Mesenchymal stem cell (in vitro differentiated cells and primary cell): ENCODE measurements around the gene NOX3.

Experiments
- DNase-seq: peaks from one replicate; pipeline ENCODE4 v3.0.0-alpha.2; 2013
- H2AFZ ChIP-seq: one replicate; pipeline ENCODE4 v1.6.1; 2013; ENCODE audit warnings: low read depth, mild to moderate bottlenecking, control low read depth, inconsistent platforms, low read length, moderate library complexity
- H2AK5ac ChIP-seq: 2 replicates; pipeline ENCODE4 v1.6.1; 2013; ENCODE audit warnings: low read length, moderate library complexity, mild to moderate bottlenecking, inconsistent platforms; ENCODE audit not compliant: severe bottlenecking
- H2BK120ac ChIP-seq: one replicate; pipeline ENCODE4 v1.6.1; 2013; ENCODE audit warnings: low read depth, mild to moderate bottlenecking, inconsistent platforms, low read length, moderate library complexity
- H2BK12ac ChIP-seq, 2 experiments: one replicate each; pipeline ENCODE4 v1.6.1; 2013; ENCODE audit warnings: inconsistent platforms in 2 of 2, low read length in 2 of 2, mild to moderate bottlenecking in 2 of 2, moderate library complexity in 2 of 2, control low read depth in 1 of 2
- H2BK15ac ChIP-seq: one replicate; pipeline ENCODE4 v1.6.1; 2013; ENCODE audit warnings: mild to moderate bottlenecking, low read depth, inconsistent platforms; ENCODE audit not compliant: poor library complexity, severe bottlenecking
- H2BK5ac ChIP-seq: 2 replicates; pipeline ENCODE4 v1.6.1; 2013; ENCODE audit warnings: low read depth, mild to moderate bottlenecking, low read length, control low read depth, inconsistent platforms; ENCODE audit not compliant: poor library complexity, severe bottlenecking
- H3K14ac ChIP-seq, 2 experiments: one replicate each; pipeline ENCODE4 v1.6.1; 2013; ENCODE audit warnings: inconsistent platforms in 2 of 2, low read length in 2 of 2, control low read depth in 1 of 2, mild to moderate bottlenecking in 1 of 2, moderate library complexity in 1 of 2
- H3K18ac ChIP-seq, 2 experiments: one replicate each; pipeline ENCODE4 v1.6.1; 2013; ENCODE audit warnings: inconsistent platforms in 2 of 2, low read length in 2 of 2, control low read depth in 1 of 2, low read depth in 1 of 2, mild to moderate bottlenecking in 1 of 2
- H3K23ac ChIP-seq, 2 experiments: one replicate each; pipeline ENCODE4 v1.6.1; 2013; ENCODE audit warnings: inconsistent platforms in 2 of 2, low read length in 2 of 2, mild to moderate bottlenecking in 2 of 2, moderate library complexity in 2 of 2, control low read depth in 1 of 2
- H3K27ac ChIP-seq: 2 replicates; pipeline ENCODE4 v1.5.1; 2013; ENCODE audit warnings: mild to moderate bottlenecking, moderate library complexity, low read length, control low read depth, inconsistent platforms; ENCODE audit not compliant: poor library complexity, severe bottlenecking
- H3K27me3 ChIP-seq, 2 experiments: 2 replicates each; pipeline versions ENCODE4 v1.6.1 to v1.7.0; 2013; ENCODE audit warnings: low read length in 2 of 2, mild to moderate bottlenecking in 2 of 2, moderate library complexity in 2 of 2, control low read depth in 1 of 2, inconsistent platforms in 1 of 2; ENCODE audit not compliant: control insufficient read depth in 1 of 2, insufficient read depth in 1 of 2
- H3K36me3 ChIP-seq, 2 experiments: 2 replicates each; pipeline versions ENCODE4 v1.6.1 to v1.7.0; 2013; ENCODE audit warnings: low read length in 2 of 2, control low read depth in 1 of 2, inconsistent platforms in 1 of 2, low read depth in 1 of 2, mild to moderate bottlenecking in 1 of 2; ENCODE audit not compliant: insufficient read depth in 2 of 2, control insufficient read depth in 1 of 2
- H3K4ac ChIP-seq, 2 experiments: one replicate each; pipeline ENCODE4 v1.6.1; 2013; ENCODE audit warnings: inconsistent platforms in 2 of 2, low read length in 2 of 2, mild to moderate bottlenecking in 2 of 2, moderate library complexity in 2 of 2, control low read depth in 1 of 2, low read depth in 1 of 2
- H3K4me1 ChIP-seq: 2 replicates; pipeline ENCODE4 v1.6.1; 2013; ENCODE audit warnings: low read depth, low read length, control low read depth; ENCODE audit not compliant: control insufficient read depth, insufficient read depth
- H3K4me2 ChIP-seq: 2 replicates; pipeline ENCODE4 v1.6.1; 2013; ENCODE audit warnings: low read length, mild to moderate bottlenecking, inconsistent platforms; ENCODE audit not compliant: poor library complexity, severe bottlenecking
- H3K4me3 ChIP-seq, 2 experiments: 2 replicates each; pipeline versions ENCODE4 v1.5.1 to v1.7.0; 2013; ENCODE audit warnings: low read length in 2 of 2, mild to moderate bottlenecking in 2 of 2, control low read depth in 1 of 2, low read depth in 1 of 2; ENCODE audit not compliant: insufficient read depth in 1 of 2
- H3K79me1 ChIP-seq: replicated peaks from 2 replicates; pipeline ENCODE4 v1.6.1; 2013; ENCODE audit warnings: mild to moderate bottlenecking, control low read depth, low read length, inconsistent platforms; ENCODE audit not compliant: poor library complexity, severe bottlenecking
- H3K9ac ChIP-seq: 2 replicates; pipeline ENCODE4 v1.7.0; 2013; ENCODE audit warnings: mild to moderate bottlenecking, low read length, moderate library complexity
- H3K9me3 ChIP-seq: 2 replicates; pipeline ENCODE4 v1.7.0; 2013; ENCODE audit warnings: mild to moderate bottlenecking, low read length; ENCODE audit not compliant: control insufficient read depth
- H4K8ac ChIP-seq: one replicate; pipeline ENCODE4 v1.6.1; 2013; ENCODE audit warnings: inconsistent platforms, mild to moderate bottlenecking, low read length, moderate library complexity
- H4K91ac ChIP-seq: one replicate; pipeline ENCODE4 v1.6.1; 2013; ENCODE audit warnings: mild to moderate bottlenecking, low read length, inconsistent platforms
- WGBS: methylation state at CpG from one replicate; pipeline ENCODE4 v1.1.7; 2013; ENCODE audit warnings: mixed read lengths; 5-methylcytosine and 5-hydroxymethylcytosine counted together

The NOX3 gene

GRCh38 chr6:155419161-155419560, 36.5 kb downstream of the NOX3 start:
- Histone ChIP-seq H3K4ac (no peak overlapping the region), H3K14ac (no peak overlapping the region), H3K27ac (no peak overlapping the region), H3K4me3 (peak overlapping the region in 1 of 2 experiments; percentile 27), H3K4me2 (no peak overlapping the region), H3K9me3 (no peaks in the 10 kb centered on the region), H2BK5ac (no peak overlapping the region), H3K4me1 (peaks cover 2% of the 10 kb centered on the region), H2BK15ac (no peak overlapping the region), H3K18ac (no peak overlapping the region), H4K91ac (no peak overlapping the region), H2AFZ (no peak overlapping the region), H3K9ac (peak overlapping the region; percentile 70), H2BK120ac (no peak overlapping the region), H3K79me1 (no peaks in the 10 kb centered on the region), H3K36me3 (no peaks in the 10 kb centered on the region), H3K27me3 (no peaks in the 10 kb centered on the region), H2BK12ac (no peak overlapping the region), H2AK5ac (no peak overlapping the region), H4K8ac (no peak overlapping the region), H3K23ac (no peak overlapping the region)
- DNase-seq, result no peak
- 90% methylated on average over 3 of the region's 4 CpGs for WGBS

GRCh38 chr6:155418017-155418761, 37.5 kb downstream of the NOX3 start:
- Histone ChIP-seq H3K23ac (no peak overlapping the region), H4K8ac (peak overlapping the region; percentile 66), H3K4me2 (no peak overlapping the region), H3K4ac (no peak overlapping the region), H3K9ac (peak overlapping the region; percentile 70), H2BK12ac (peak overlapping the region in 1 of 2 experiments; percentile 85), H2AFZ (no peak overlapping the region), H2AK5ac (no peak overlapping the region), H3K4me3 (peak overlapping the region in 1 of 2 experiments; percentile 62), H2BK5ac (no peak overlapping the region), H4K91ac (no peak overlapping the region), H3K18ac (peak overlapping the region in 1 of 2 experiments; percentile 14), H3K27ac (no peak overlapping the region), H3K14ac (no peak overlapping the region), H3K9me3 (no peaks in the 10 kb centered on the region), H3K79me1 (no peaks in the 10 kb centered on the region), H2BK120ac (no peak overlapping the region), H3K4me1 (peaks cover 2% of the 10 kb centered on the region), H3K36me3 (no peaks in the 10 kb centered on the region), H2BK15ac (no peak overlapping the region), H3K27me3 (no peaks in the 10 kb centered on the region)
- peak; percentile 75 for DNase-seq
- 61% methylated on average over 8 of the region's 9 CpGs for WGBS

GRCh38 chr6:155417454-155417853, 38.2 kb downstream of the NOX3 start:
- H2BK5ac ChIP-seq, result no peak overlapping the region
- 94% methylated on average over 2 of the region's 3 CpGs for WGBS

GRCh38 chr6:155415953-155416352, 39.7 kb downstream of the NOX3 start:
- no peak overlapping the region for H2BK120ac ChIP-seq
- H3K79me1 ChIP-seq, result no peaks in the 10 kb centered on the region
- H4K8ac ChIP-seq, result no peak overlapping the region
- H3K36me3 ChIP-seq, result no peaks in the 10 kb centered on the region
- no peak overlapping the region for H3K4me3 ChIP-seq
- no peak overlapping the region for H2AFZ ChIP-seq
- H2BK15ac ChIP-seq, result no peak overlapping the region
- H3K4ac ChIP-seq, result no peak overlapping the region
- no peak overlapping the region for H2AK5ac ChIP-seq
- H3K9ac ChIP-seq, result no peak overlapping the region
- no peaks in the 10 kb centered on the region for H3K27me3 ChIP-seq
- no peaks in the 10 kb centered on the region for H3K9me3 ChIP-seq
- no peak overlapping the region for H4K91ac ChIP-seq
- 99% methylated on average over 4 of the region's 4 CpGs for WGBS
- no peak for DNase-seq
- no peak overlapping the region for H2BK12ac ChIP-seq
- no peak overlapping the region for H3K18ac ChIP-seq
- no peak overlapping the region for H3K27ac ChIP-seq
- H3K14ac ChIP-seq, result no peak overlapping the region
- H3K4me1 ChIP-seq, result peaks cover 2% of the 10 kb centered on the region
- no peak overlapping the region for H2BK5ac ChIP-seq
- H3K23ac ChIP-seq, result no peak overlapping the region
- no peak overlapping the region for H3K4me2 ChIP-seq

More at GRCh38 chr6:155417454-155417853, 38.2 kb downstream of the NOX3 start:
- Histone ChIP-seq H2BK12ac (no peak overlapping the region), H2AK5ac (no peak overlapping the region), H2AFZ (no peak overlapping the region), H3K9me3 (no peaks in the 10 kb centered on the region), H3K4me2 (no peak overlapping the region), H2BK15ac (no peak overlapping the region), H3K14ac (no peak overlapping the region), H3K9ac (peak overlapping the region; percentile 70), H3K18ac (peak overlapping the region in 1 of 2 experiments; percentile 5), H3K23ac (no peak overlapping the region), H3K4me1 (peaks cover 2% of the 10 kb centered on the region), H3K27ac (no peak overlapping the region), H4K8ac (peak overlapping the region; percentile 63), H3K36me3 (no peaks in the 10 kb centered on the region), H3K4me3 (peak overlapping the region in 1 of 2 experiments; percentile 62), H2BK120ac (peak overlapping the region; percentile 19), H3K4ac (no peak overlapping the region), H3K79me1 (no peaks in the 10 kb centered on the region), H3K27me3 (no peaks in the 10 kb centered on the region), H4K91ac (no peak overlapping the region)
- DNase-seq, result peak; percentile 26
